ENCODE results near the gene PTPRN2.

The PTPRN2 gene

GRCh38 chr7:157929671-157930070, 658.0 kb downstream of the PTPRN2 start:
- Histone ChIP-seq H2BK5ac (ENCODE audit: low read length) (no peak overlapping the region), H2AK5ac (ENCODE audit: low read depth, low read length) (no peak overlapping the region), H3K79me1 (ENCODE audit: low read depth, low read length) (no peaks in the 10 kb centered on the region), H4K8ac (ENCODE audit: low read depth, low read length) (no peak overlapping the region), H3K4me3 (ENCODE audit: low read length in 2 of 2) (no peak overlapping the region), H2AFZ (ENCODE audit: low read length) (no peak overlapping the region), H3K4ac (ENCODE audit: low read length) (no peak overlapping the region), H2BK12ac (ENCODE audit: low read length) (no peak overlapping the region), H2BK15ac (ENCODE audit: low read length) (no peak overlapping the region), H3K27ac (replicated peaks; ENCODE audit: low read length) (no peak overlapping the region), H4K91ac (ENCODE audit: low read depth, low read length, poor library complexity) (no peak overlapping the region), H3K27me3 (ENCODE audit: control insufficient read depth in 3 of 3, insufficient read depth in 3 of 3, low read depth in 1 of 3, low read length in 3 of 3) (peaks cover 0 to 4% (median 0%) of the 10 kb centered on the region in 3 experiments), H3K18ac (ENCODE audit: low read length) (no peak overlapping the region), H3K4me2 (ENCODE audit: insufficient read depth, low read length, poor library complexity, severe bottlenecking) (no peak overlapping the region), H3K4me1 (ENCODE audit: control insufficient read depth in 2 of 2, insufficient read depth in 1 of 2, low read depth in 1 of 2, low read length in 2 of 2) (peaks cover 0 to 9% of the 10 kb centered on the region in 2 donors), H3K9ac (ENCODE audit: low read depth, low read length, poor library complexity) (no peak overlapping the region), H3K9me3 (replicated peaks in 1 of 2; ENCODE audit: control insufficient read depth in 2 of 2, insufficient read depth in 1 of 2, low read depth in 1 of 2, low read length in 2 of 2) (peaks cover 2 to 7% of the 10 kb centered on the region in 2 donors), H3K23ac (ENCODE audit: low read depth, low read length, poor library complexity) (no peak overlapping the region), H2BK120ac (ENCODE audit: low read depth, low read length) (no peak overlapping the region), H3K36me3 (replicated peaks in 1 of 2; ENCODE audit: control insufficient read depth in 2 of 2, insufficient read depth in 2 of 2, low read length in 2 of 2) (no peaks in the 10 kb centered on the region), H3K14ac (ENCODE audit: low read length) (no peak overlapping the region)
- no CpG with 5 or more reads among the region's 16 CpGs for WGBS, 2 donors (ENCODE audit: extremely low coverage in 2 of 2, insufficient read length in 2 of 2, insufficient replicate concordance in 1 of 2)
- no peak for DNase-seq (ENCODE audit: low spot score)

GRCh38 chr7:157928808-157929425, 658.7 kb downstream of the PTPRN2 start:
- Histone ChIP-seq H3K18ac (ENCODE audit: low read length) (peak overlapping the region; percentile 44), H3K4me3 (ENCODE audit: low read length in 2 of 2) (no peak overlapping the region), H3K9me3 (replicated peaks in 1 of 2; ENCODE audit: control insufficient read depth in 2 of 2, insufficient read depth in 1 of 2, low read depth in 1 of 2, low read length in 2 of 2) (peaks cover 2 to 3% of the 10 kb centered on the region in 2 donors), H2BK12ac (ENCODE audit: low read length) (no peak overlapping the region), H2AK5ac (ENCODE audit: low read depth, low read length) (no peak overlapping the region), H3K79me1 (ENCODE audit: low read depth, low read length) (no peaks in the 10 kb centered on the region), H3K23ac (ENCODE audit: low read depth, low read length, poor library complexity) (peak overlapping the region; percentile 48), H3K4me2 (ENCODE audit: insufficient read depth, low read length, poor library complexity, severe bottlenecking) (no peak overlapping the region), H4K91ac (ENCODE audit: low read depth, low read length, poor library complexity) (no peak overlapping the region), H3K14ac (ENCODE audit: low read length) (peak overlapping the region; percentile 31), H2BK15ac (ENCODE audit: low read length) (no peak overlapping the region), H2BK5ac (ENCODE audit: low read length) (no peak overlapping the region), H3K27me3 (ENCODE audit: control insufficient read depth in 3 of 3, insufficient read depth in 3 of 3, low read depth in 1 of 3, low read length in 3 of 3) (peaks cover 0 to 4% (median 0%) of the 10 kb centered on the region in 3 experiments), H2AFZ (ENCODE audit: low read length) (no peak overlapping the region), H3K36me3 (replicated peaks in 1 of 2; ENCODE audit: control insufficient read depth in 2 of 2, insufficient read depth in 2 of 2, low read length in 2 of 2) (no peaks in the 10 kb centered on the region), H3K4me1 (ENCODE audit: control insufficient read depth in 2 of 2, insufficient read depth in 1 of 2, low read depth in 1 of 2, low read length in 2 of 2) (peaks cover 0 to 9% of the 10 kb centered on the region in 2 donors), H2BK120ac (ENCODE audit: low read depth, low read length) (no peak overlapping the region), H3K27ac (replicated peaks; ENCODE audit: low read length) (no peak overlapping the region), H3K9ac (ENCODE audit: low read depth, low read length, poor library complexity) (no peak overlapping the region), H3K4ac (ENCODE audit: low read length) (no peak overlapping the region), H4K8ac (ENCODE audit: low read depth, low read length) (no peak overlapping the region)
- WGBS, 2 donors (ENCODE audit: extremely low coverage in 2 of 2, insufficient read length in 2 of 2, insufficient replicate concordance in 1 of 2): no CpG with 5 or more reads among the region's 14 CpGs
- DNase-seq (ENCODE audit: low spot score): no peak

- H3K9ac ChIP-seq (ENCODE audit: low read depth, low read length, poor library complexity): no peak overlapping the region
- no peak for DNase-seq (ENCODE audit: low spot score)
- H3K4me2 ChIP-seq (ENCODE audit: insufficient read depth, low read length, poor library complexity, severe bottlenecking): no peak overlapping the region
- no peak overlapping the region for H3K4me3 ChIP-seq (ENCODE audit: low read length in 2 of 2)
- no peak overlapping the region for H2AK5ac ChIP-seq (ENCODE audit: low read depth, low read length)
- no peak overlapping the region for H4K91ac ChIP-seq (ENCODE audit: low read depth, low read length, poor library complexity)
- no peaks in the 10 kb centered on the region for H3K36me3 ChIP-seq (replicated peaks in 1 of 2; ENCODE audit: control insufficient read depth in 2 of 2, insufficient read depth in 2 of 2, low read length in 2 of 2)
- H3K79me1 ChIP-seq (ENCODE audit: low read depth, low read length): no peaks in the 10 kb centered on the region
- no peak overlapping the region for H2BK120ac ChIP-seq (ENCODE audit: low read depth, low read length)
- H3K9me3 ChIP-seq (replicated peaks in 1 of 2; ENCODE audit: control insufficient read depth in 2 of 2, insufficient read depth in 1 of 2, low read depth in 1 of 2, low read length in 2 of 2): peaks cover 0 to 1% of the 10 kb centered on the region in 2 donors
- no peak overlapping the region for H2BK12ac ChIP-seq (ENCODE audit: low read length)
- H3K23ac ChIP-seq (ENCODE audit: low read depth, low read length, poor library complexity): no peak overlapping the region
- H3K14ac ChIP-seq (ENCODE audit: low read length): no peak overlapping the region
- no peak overlapping the region for H3K27ac ChIP-seq (replicated peaks; ENCODE audit: low read length)
- H3K4ac ChIP-seq (ENCODE audit: low read length): no peak overlapping the region
- H2BK5ac ChIP-seq (ENCODE audit: low read length): no peak overlapping the region
- H3K18ac ChIP-seq (ENCODE audit: low read length): peak overlapping the region; percentile 30
- WGBS, 2 donors (ENCODE audit: extremely low coverage in 2 of 2, insufficient read length in 2 of 2, insufficient replicate concordance in 1 of 2): no CpG with 5 or more reads among the region's 12 CpGs
- H2AFZ ChIP-seq (ENCODE audit: low read length): no peak overlapping the region
- no peak overlapping the region for H4K8ac ChIP-seq (ENCODE audit: low read depth, low read length)
- peaks cover 0 to 4% (median 0%) of the 10 kb centered on the region in 3 experiments for H3K27me3 ChIP-seq (ENCODE audit: control insufficient read depth in 3 of 3, insufficient read depth in 3 of 3, low read depth in 1 of 3, low read length in 3 of 3)
- peaks cover 0 to 9% of the 10 kb centered on the region in 2 donors for H3K4me1 ChIP-seq (ENCODE audit: control insufficient read depth in 2 of 2, insufficient read depth in 1 of 2, low read depth in 1 of 2, low read length in 2 of 2)
- peak overlapping the region; percentile 56 for H2BK15ac ChIP-seq (ENCODE audit: low read length)
These were observed 659.3 kb downstream of the PTPRN2 start for GRCh38 chr7:157928171-157928794.

- H3K27ac ChIP-seq (replicated peaks; ENCODE audit: low read length): no peak overlapping the region
- H2AK5ac ChIP-seq (ENCODE audit: low read depth, low read length): no peak overlapping the region
- peaks cover 0 to 4% (median 0%) of the 10 kb centered on the region in 3 experiments for H3K27me3 ChIP-seq (ENCODE audit: control insufficient read depth in 3 of 3, insufficient read depth in 3 of 3, low read depth in 1 of 3, low read length in 3 of 3)
- no peak overlapping the region for H3K4ac ChIP-seq (ENCODE audit: low read length)
- H2BK12ac ChIP-seq (ENCODE audit: low read length): no peak overlapping the region
- no peak overlapping the region for H3K14ac ChIP-seq (ENCODE audit: low read length)
- H3K9ac ChIP-seq (ENCODE audit: low read depth, low read length, poor library complexity): no peak overlapping the region
- H2BK15ac ChIP-seq (ENCODE audit: low read length): no peak overlapping the region
- no peak overlapping the region for H3K4me2 ChIP-seq (ENCODE audit: insufficient read depth, low read length, poor library complexity, severe bottlenecking)
- no peak overlapping the region for H3K18ac ChIP-seq (ENCODE audit: low read length)
- H2BK120ac ChIP-seq (ENCODE audit: low read depth, low read length): no peak overlapping the region
- no peak overlapping the region for H3K4me3 ChIP-seq (ENCODE audit: low read length in 2 of 2)
- no peaks in the 10 kb centered on the region for H3K36me3 ChIP-seq (replicated peaks in 1 of 2; ENCODE audit: control insufficient read depth in 2 of 2, insufficient read depth in 2 of 2, low read length in 2 of 2)
- no peaks in the 10 kb centered on the region for H3K79me1 ChIP-seq (ENCODE audit: low read depth, low read length)
- no peak overlapping the region for H2AFZ ChIP-seq (ENCODE audit: low read length)
- no peak overlapping the region for H4K8ac ChIP-seq (ENCODE audit: low read depth, low read length)
- DNase-seq (ENCODE audit: low spot score): no peak
- H3K4me1 ChIP-seq (ENCODE audit: control insufficient read depth in 2 of 2, insufficient read depth in 1 of 2, low read depth in 1 of 2, low read length in 2 of 2): peaks cover 0 to 9% of the 10 kb centered on the region in 2 donors
- no peak overlapping the region for H3K23ac ChIP-seq (ENCODE audit: low read depth, low read length, poor library complexity)
- no peak overlapping the region for H2BK5ac ChIP-seq (ENCODE audit: low read length)
- peaks cover 0 to 1% of the 10 kb centered on the region in 2 donors for H3K9me3 ChIP-seq (replicated peaks in 1 of 2; ENCODE audit: control insufficient read depth in 2 of 2, insufficient read depth in 1 of 2, low read depth in 1 of 2, low read length in 2 of 2)
- no CpG with 5 or more reads among the region's 14 CpGs for WGBS, 2 donors (ENCODE audit: extremely low coverage in 2 of 2, insufficient read length in 2 of 2, insufficient replicate concordance in 1 of 2)
- no peak overlapping the region for H4K91ac ChIP-seq (ENCODE audit: low read depth, low read length, poor library complexity)
These were observed 660.2 kb downstream of the PTPRN2 start for GRCh38 chr7:157927313-157927925.
